Cardiac muscle cell (in vitro differentiated cells and primary cell): Measurements from ENCODE around the gene AAMDC. TPM values are rescaled to one million over a fixed set of nuclear protein-coding genes. Genes with fewer than 3 reads are reported as not detected.

Experiments
- DNase-seq, 2 donors: peaks; one replicate each; pipeline versions ENCODE4 v3.0.0 to v3.0.0-alpha.2; 2010 to 2017; ENCODE audit warnings: low read depth in 1 of 2, low spot score in 1 of 2
- H3K27ac ChIP-seq: fragments of 200-600 bp; sonication (generic); 2 replicates; pipeline ENCODE4 v1.5.1; 2016
- H3K27me3 ChIP-seq: fragments of 200-600 bp; sonication (generic); 2 replicates; pipeline ENCODE4 v1.6.0; 2016; ENCODE audit warnings: control low read depth
- H3K36me3 ChIP-seq: fragments of 200-600 bp; sonication (generic); 2 replicates; pipeline ENCODE4 v1.5.1; 2016; ENCODE audit warnings: control low read depth
- H3K4me1 ChIP-seq: fragments of 200-600 bp; sonication (generic); 2 replicates; pipeline ENCODE4 v1.8.1; 2017; ENCODE audit warnings: low read depth, mild to moderate bottlenecking, mixed run types
- H3K4me3 ChIP-seq: fragments of 200-600 bp; sonication (generic); 2 replicates; pipeline ENCODE4 v1.5.1; 2016; ENCODE audit warnings: mild to moderate bottlenecking
- H3K9me3 ChIP-seq: fragments of 200-600 bp; sonication (generic); 2 replicates; pipeline ENCODE4 v1.5.1; 2017; ENCODE audit warnings: low read depth, mild to moderate bottlenecking, control low read depth
- polyA plus RNA-seq: library from polyadenylated mRNA; unstranded; fragments of >200 nt; fragmentation: Nextera tagmentation; extraction: Ambion mirVana; gene quantifications from 2 replicates; pipeline ENCODE4 v1.2.1, GENCODE V29; 2016
- total RNA-seq: library from RNA; depleted of rRNA; stranded (reverse); fragments of >200 nt; gene quantifications from 2 replicates; pipeline ENCODE4 v1.2.3, GENCODE V29; 2016
- TF ChIP-seq, protein P1 (sequence below): IDR thresholded peaks from 2 replicates; pipeline ENCODE4 v1.5.1; 2012; ENCODE audit warnings: low read depth, mild to moderate bottlenecking, low read length

The AAMDC gene
- total and polyA plus RNA-seq, 2 experiments from 2014 or later: 74.5 to 157 TPM

DNA sequence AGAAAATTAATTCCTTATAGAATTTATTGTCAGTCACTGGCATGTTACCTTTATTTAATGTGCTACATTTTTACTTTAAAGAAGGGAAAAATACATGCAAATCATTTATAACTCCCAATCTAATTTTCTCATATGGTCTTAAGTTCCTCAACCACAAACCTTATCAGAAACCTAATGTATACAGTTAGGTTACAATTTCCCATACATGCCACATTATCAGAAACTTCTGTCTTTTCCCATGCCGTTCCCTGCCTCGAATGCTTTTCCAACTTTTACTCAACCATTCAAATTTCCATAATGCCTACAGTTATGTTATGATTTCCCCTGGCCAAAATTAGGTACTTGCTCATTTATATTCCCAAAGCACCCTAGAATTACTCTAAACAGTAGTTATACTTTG is 14.0 kb upstream of the AAMDC start:
- no peak for DNase-seq
- TF ChIP-seq, protein P1, sequence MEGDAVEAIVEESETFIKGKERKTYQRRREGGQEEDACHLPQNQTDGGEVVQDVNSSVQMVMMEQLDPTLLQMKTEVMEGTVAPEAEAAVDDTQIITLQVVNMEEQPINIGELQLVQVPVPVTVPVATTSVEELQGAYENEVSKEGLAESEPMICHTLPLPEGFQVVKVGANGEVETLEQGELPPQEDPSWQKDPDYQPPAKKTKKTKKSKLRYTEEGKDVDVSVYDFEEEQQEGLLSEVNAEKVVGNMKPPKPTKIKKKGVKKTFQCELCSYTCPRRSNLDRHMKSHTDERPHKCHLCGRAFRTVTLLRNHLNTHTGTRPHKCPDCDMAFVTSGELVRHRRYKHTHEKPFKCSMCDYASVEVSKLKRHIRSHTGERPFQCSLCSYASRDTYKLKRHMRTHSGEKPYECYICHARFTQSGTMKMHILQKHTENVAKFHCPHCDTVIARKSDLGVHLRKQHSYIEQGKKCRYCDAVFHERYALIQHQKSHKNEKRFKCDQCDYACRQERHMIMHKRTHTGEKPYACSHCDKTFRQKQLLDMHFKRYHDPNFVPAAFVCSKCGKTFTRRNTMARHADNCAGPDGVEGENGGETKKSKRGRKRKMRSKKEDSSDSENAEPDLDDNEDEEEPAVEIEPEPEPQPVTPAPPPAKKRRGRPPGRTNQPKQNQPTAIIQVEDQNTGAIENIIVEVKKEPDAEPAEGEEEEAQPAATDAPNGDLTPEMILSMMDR: no peak
- no peak overlapping the region for H3K27ac ChIP-seq
- no peaks in the 10 kb centered on the region for H3K27me3 ChIP-seq
- no peaks in the 10 kb centered on the region for H3K9me3 ChIP-seq
- H3K4me3 ChIP-seq: no peak overlapping the region
- H3K36me3 ChIP-seq: peaks cover 4% of the 10 kb centered on the region
- no peaks in the 10 kb centered on the region for H3K4me1 ChIP-seq

DNA sequence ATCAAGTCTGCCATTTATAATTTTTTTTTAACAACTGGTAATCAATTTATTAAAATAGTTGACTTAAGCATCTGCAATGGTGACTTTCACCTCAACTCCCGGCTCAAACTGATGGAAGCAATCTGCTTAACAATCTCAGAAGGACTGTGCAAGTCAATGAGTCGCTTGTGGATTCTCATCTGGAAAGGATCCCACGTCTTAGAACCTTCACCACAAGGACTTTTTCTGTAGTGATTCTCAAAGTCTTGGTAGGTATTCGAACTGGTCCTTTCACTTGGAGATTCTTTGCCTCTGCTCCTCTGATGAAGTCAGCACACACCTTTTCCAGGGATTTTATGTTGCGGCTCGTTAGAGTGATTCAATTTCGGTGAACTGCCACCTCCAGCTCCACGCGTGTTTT is 7.7 kb upstream of the AAMDC start:
- no peak overlapping the region for H3K4me3 ChIP-seq

DNA sequence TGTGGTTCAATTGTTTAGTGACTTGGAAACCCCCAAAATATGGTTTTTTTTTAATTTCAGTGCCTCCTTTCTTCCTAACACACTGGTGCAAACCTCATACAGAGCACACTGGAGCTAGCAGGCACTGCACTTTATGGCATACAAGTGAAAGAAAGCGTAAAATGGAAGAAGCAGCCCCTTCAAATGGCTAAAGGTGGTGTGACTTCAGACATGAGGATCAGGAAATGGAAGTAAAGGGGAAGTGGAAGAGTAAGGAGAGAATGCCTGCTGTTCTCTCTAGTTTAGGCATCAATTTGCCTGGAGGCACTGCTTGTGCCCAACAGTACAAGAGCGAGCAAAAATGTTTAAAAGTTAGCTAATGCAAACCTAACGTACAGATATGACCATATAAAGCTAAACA is 6.1 kb upstream of the AAMDC start:
- Histone ChIP-seq H3K4me3 (no peak overlapping the region), H3K27me3 (no peaks in the 10 kb centered on the region), H3K27ac (no peak overlapping the region), H3K4me1 (peaks cover 8% of the 10 kb centered on the region), H3K9me3 (no peaks in the 10 kb centered on the region), H3K36me3 (peaks cover 13% of the 10 kb centered on the region)
- DNase-seq: no peak
- TF ChIP-seq, protein P1: no peak

More for the DNA sequence above, 7.7 kb upstream of the AAMDC start:
- Histone ChIP-seq H3K27ac (no peak overlapping the region), H3K27me3 (no peaks in the 10 kb centered on the region), H3K9me3 (no peaks in the 10 kb centered on the region), H3K4me1 (no peaks in the 10 kb centered on the region), H3K36me3 (peaks cover 13% of the 10 kb centered on the region)
- TF ChIP-seq, protein P1: no peak
- peak in 1 of 2 donors; percentile 16 for DNase-seq

DNA sequence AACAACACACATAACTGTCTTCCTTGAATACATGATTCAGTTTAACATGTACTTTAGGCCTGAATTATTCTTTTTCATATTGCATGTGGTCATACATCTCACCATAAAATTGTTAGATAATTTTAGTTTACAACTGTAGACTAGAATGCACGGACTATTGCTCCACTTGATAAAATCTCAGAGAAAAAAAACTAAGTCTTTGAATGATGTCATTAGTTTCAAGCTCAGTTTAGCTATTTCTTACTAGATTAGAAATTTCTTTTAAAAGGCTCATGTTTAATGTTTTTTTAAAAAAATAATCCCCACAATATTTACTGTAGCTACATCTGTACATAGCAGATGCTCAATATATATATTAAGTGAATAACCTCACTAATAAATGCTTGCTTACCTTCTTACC is 5.5 kb upstream of the AAMDC start:
- Histone ChIP-seq H3K4me3 (no peak overlapping the region), H3K9me3 (no peaks in the 10 kb centered on the region), H3K27ac (no peak overlapping the region), H3K27me3 (no peaks in the 10 kb centered on the region), H3K36me3 (peaks cover 13% of the 10 kb centered on the region), H3K4me1 (peaks cover 8% of the 10 kb centered on the region)
- DNase-seq: no peak
- TF ChIP-seq, protein P1: no peak

DNA sequence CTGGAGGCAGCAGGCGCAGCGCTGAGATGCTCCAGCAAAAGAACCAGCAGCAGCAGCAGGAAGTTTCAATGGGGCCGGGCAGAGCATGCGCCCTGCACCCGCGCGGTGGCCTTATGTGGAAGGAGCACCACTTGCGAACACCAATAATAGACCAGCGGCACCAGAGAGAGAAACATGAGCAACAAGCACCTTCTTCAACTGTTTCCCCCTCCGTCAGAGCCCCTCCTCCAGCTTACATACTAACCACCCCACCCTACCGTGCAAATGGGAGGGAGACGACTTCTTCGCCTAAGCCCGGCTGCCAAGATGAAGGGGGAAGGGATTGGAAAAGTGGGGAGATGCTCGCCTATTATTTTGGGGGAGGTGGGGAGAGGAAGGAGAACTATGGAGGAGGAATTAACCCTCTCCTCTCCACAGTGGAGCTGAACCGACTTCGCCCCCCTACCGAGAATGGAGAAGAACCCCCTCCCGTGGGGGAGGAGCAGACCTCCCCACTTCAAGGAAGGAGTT is 1.5 kb upstream of the AAMDC start:
- Histone ChIP-seq H3K36me3 (no peaks in the 10 kb centered on the region), H3K4me3 (peak overlapping the region; percentile 96), H3K9me3 (no peaks in the 10 kb centered on the region), H3K27me3 (no peaks in the 10 kb centered on the region), H3K27ac (peak overlapping the region; percentile 96), H3K4me1 (peaks cover 29% of the 10 kb centered on the region)
- peak; percentile 91 to 95 for DNase-seq
- TF ChIP-seq, protein P1: peak; percentile 16
